Measurements from ENCODE around the gene KLHL12.

Gene KLHL12

GRCh38 chr1:202908998-202909397, 18.0 kb downstream of the KLHL12 start:
- TF ChIP-seq SIN3A (IDR thresholded peaks at IDR 0.05; ENCODE audit: borderline replicate concordance, insufficient read depth, low read length) = no peak
- TF ChIP-seq FOXP2 (optimal IDR thresholded peaks at IDR 0.05; ENCODE audit: borderline replicate concordance, extremely low read depth, extremely low read length, insufficient read depth) = no peak
- no peak for TF ChIP-seq REST (IDR thresholded peaks at IDR 0.05; ENCODE audit: insufficient read depth in 1 of 2, low read depth in 2 of 2, low read length in 2 of 2)
- no peak for TF ChIP-seq POLR2AphosphoS5 (IDR thresholded peaks at IDR 0.05; ENCODE audit: low read depth, low read length)
- no peak for TF ChIP-seq TAF1 (IDR thresholded peaks at IDR 0.05; ENCODE audit: borderline replicate concordance, insufficient read depth, low read length)

- TF ChIP-seq FOXP2 (optimal IDR thresholded peaks at IDR 0.05; ENCODE audit: borderline replicate concordance, extremely low read depth, extremely low read length, insufficient read depth) (no peak), TAF1 (IDR thresholded peaks at IDR 0.05; ENCODE audit: borderline replicate concordance, insufficient read depth, low read length) (no peak), REST (IDR thresholded peaks at IDR 0.05; ENCODE audit: insufficient read depth in 1 of 2, low read depth in 2 of 2, low read length in 2 of 2) (no peak), SIN3A (IDR thresholded peaks at IDR 0.05; ENCODE audit: borderline replicate concordance, insufficient read depth, low read length) (no peak), POLR2AphosphoS5 (IDR thresholded peaks at IDR 0.05; ENCODE audit: low read depth, low read length) (no peak)
Measured at GRCh38 chr1:202905331-202905730, 21.7 kb downstream of the KLHL12 start.

GRCh38 chr1:202901555-202901954, 25.5 kb downstream of the KLHL12 start:
- TF ChIP-seq FOXP2 (optimal IDR thresholded peaks at IDR 0.05; ENCODE audit: borderline replicate concordance, extremely low read depth, extremely low read length, insufficient read depth) = no peak
- TF ChIP-seq POLR2AphosphoS5 (IDR thresholded peaks at IDR 0.05; ENCODE audit: low read depth, low read length) = no peak
- TF ChIP-seq SIN3A (IDR thresholded peaks at IDR 0.05; ENCODE audit: borderline replicate concordance, insufficient read depth, low read length) = no peak
- no peak for TF ChIP-seq TAF1 (IDR thresholded peaks at IDR 0.05; ENCODE audit: borderline replicate concordance, insufficient read depth, low read length)
- no peak for TF ChIP-seq REST (IDR thresholded peaks at IDR 0.05; ENCODE audit: insufficient read depth in 1 of 2, low read depth in 2 of 2, low read length in 2 of 2)

GRCh38 chr1:202892501-202892900, 34.5 kb downstream of the KLHL12 start:
- TF ChIP-seq FOXP2 (optimal IDR thresholded peaks at IDR 0.05; ENCODE audit: borderline replicate concordance, extremely low read depth, extremely low read length, insufficient read depth) (no peak), SIN3A (IDR thresholded peaks at IDR 0.05; ENCODE audit: borderline replicate concordance, insufficient read depth, low read length) (no peak), TAF1 (IDR thresholded peaks at IDR 0.05; ENCODE audit: borderline replicate concordance, insufficient read depth, low read length) (no peak), POLR2AphosphoS5 (IDR thresholded peaks at IDR 0.05; ENCODE audit: low read depth, low read length) (no peak), REST (IDR thresholded peaks at IDR 0.05; ENCODE audit: insufficient read depth in 1 of 2, low read depth in 2 of 2, low read length in 2 of 2) (no peak)

- no peak for TF ChIP-seq POLR2AphosphoS5 (IDR thresholded peaks at IDR 0.05; ENCODE audit: low read depth, low read length)
- no peak for TF ChIP-seq TAF1 (IDR thresholded peaks at IDR 0.05; ENCODE audit: borderline replicate concordance, insufficient read depth, low read length)
Measured at GRCh38 chr1:202890392-202890791, 36.6 kb downstream of the KLHL12 start.
